GM23248 (cell line): ENCODE measurements around the gene OR9Q1. TPM values are rescaled to one million over a fixed set of nuclear protein-coding genes. Genes with fewer than 3 reads are reported as not detected.
"Not testable (repeated sequence)": the region's sequence is repeated elsewhere in the genome, so short reads cannot be mapped to it uniquely, and the experiment has no call there.

Experiments used
- DNase-seq: peaks from one replicate; pipeline ENCODE4 v3.0.0-alpha.2; 2015
- H2AFZ ChIP-seq: fragments of 200-600 bp; sonication (generic); 2 replicates; pipeline ENCODE4 v1.6.1; 2016; ENCODE audit warnings: antibody characterized with exemption
- H3F3A ChIP-seq: fragments of 200-600 bp; sonication (generic); 2 replicates; pipeline ENCODE4 v1.6.1; 2016; ENCODE audit warnings: mild to moderate bottlenecking, antibody characterized with exemption, mixed run types; ENCODE audit not compliant: insufficient read depth
- H3K27ac ChIP-seq: fragments of 200-600 bp; sonication (generic); 2 replicates; pipeline ENCODE4 v1.5.1; 2016; ENCODE audit warnings: mild to moderate bottlenecking
- H3K27me3 ChIP-seq: fragments of 200-600 bp; sonication (generic); replicated peaks from 2 replicates; pipeline ENCODE4 v1.6.1; 2016; ENCODE audit warnings: mild to moderate bottlenecking; ENCODE audit not compliant: insufficient read depth
- H3K36me3 ChIP-seq: fragments of 200-600 bp; sonication (generic); 2 replicates; pipeline ENCODE4 v1.6.1; 2016; ENCODE audit warnings: low read depth, mild to moderate bottlenecking
- H3K4me1 ChIP-seq: fragments of 200-600 bp; sonication (generic); 2 replicates; pipeline ENCODE4 v1.6.1; 2016; ENCODE audit warnings: mild to moderate bottlenecking; ENCODE audit not compliant: insufficient read depth
- H3K4me2 ChIP-seq: fragments of 200-600 bp; sonication (generic); one replicate; pipeline ENCODE4 v1.6.1; 2016; ENCODE audit warnings: mild to moderate bottlenecking; ENCODE audit not compliant: unreplicated experiment
- H3K4me3 ChIP-seq: fragments of 200-600 bp; sonication (generic); 2 replicates; pipeline ENCODE4 v1.5.1; 2016; ENCODE audit warnings: mild to moderate bottlenecking
- H3K79me2 ChIP-seq: fragments of 200-600 bp; sonication (generic); 2 replicates; pipeline ENCODE4 v1.6.1; 2016; ENCODE audit warnings: mild to moderate bottlenecking; ENCODE audit not compliant: insufficient read depth
- H3K9ac ChIP-seq: fragments of 200-600 bp; sonication (generic); 2 replicates; pipeline ENCODE4 v1.6.1; 2016; ENCODE audit warnings: mild to moderate bottlenecking
- H3K9me2 ChIP-seq: fragments of 200-600 bp; sonication (generic); 2 replicates; pipeline ENCODE4 v1.6.1; 2016; ENCODE audit warnings: mixed run types, mild to moderate bottlenecking, moderate library complexity; ENCODE audit not compliant: insufficient read depth
- H3K9me3 ChIP-seq: fragments of 200-600 bp; sonication (generic); one replicate; pipeline ENCODE4 v1.6.1; 2017; ENCODE audit warnings: low read depth
- H4K20me1 ChIP-seq: fragments of 200-600 bp; sonication (generic); 2 replicates; pipeline ENCODE4 v1.6.0; 2016; ENCODE audit not compliant: insufficient read depth
- EZH2 ChIP-seq: fragments of 200-600 bp; sonication (generic); IDR thresholded peaks from 2 replicates; pipeline ENCODE4 v1.6.1; 2018; ENCODE audit warnings: antibody characterized with exemption, mild to moderate bottlenecking; ENCODE audit not compliant: insufficient read depth, poor library complexity, severe bottlenecking
- EZH2phosphoT487 ChIP-seq: fragments of 200-600 bp; sonication (generic); IDR thresholded peaks from 2 replicates; pipeline ENCODE4 v1.6.1; 2018; ENCODE audit warnings: antibody characterized with exemption, moderate library complexity, mild to moderate bottlenecking, low read depth; ENCODE audit not compliant: insufficient read depth
- WGBS, 2 experiments: methylation state at CpG; one replicate each; pipeline ENCODE4 v1.1.6; 2015 to 2017; ENCODE audit warnings: low lambda C conversion rate in 2 of 2, low coverage in 1 of 2; ENCODE audit errors: missing lambda C conversion rate in 2 of 2; 5-methylcytosine and 5-hydroxymethylcytosine counted together
- in situ Hi-C: fragments of 300-500 bp; cut with MboI; formaldehyde crosslinking; loops from 2 replicates; pipeline ENCODE4 v1.15.0; 2020
- polyA plus RNA-seq: library from polyadenylated mRNA; unstranded; fragments of >200 nt; fragmentation: Nextera tagmentation; extraction: Ambion mirVana; gene quantifications from 2 replicates; pipeline ENCODE4 v1.2.1, GENCODE V29; 2016
- total RNA-seq: library from RNA; depleted of rRNA; stranded (reverse); fragments of >200 nt; shearing (Covaris generic); gene quantifications from 2 replicates; pipeline ENCODE4 v1.2.3, GENCODE V29; 2014

OR9Q1 gene
- total and polyA plus RNA-seq, 2 experiments from 2014 or later: not detected

DNA sequence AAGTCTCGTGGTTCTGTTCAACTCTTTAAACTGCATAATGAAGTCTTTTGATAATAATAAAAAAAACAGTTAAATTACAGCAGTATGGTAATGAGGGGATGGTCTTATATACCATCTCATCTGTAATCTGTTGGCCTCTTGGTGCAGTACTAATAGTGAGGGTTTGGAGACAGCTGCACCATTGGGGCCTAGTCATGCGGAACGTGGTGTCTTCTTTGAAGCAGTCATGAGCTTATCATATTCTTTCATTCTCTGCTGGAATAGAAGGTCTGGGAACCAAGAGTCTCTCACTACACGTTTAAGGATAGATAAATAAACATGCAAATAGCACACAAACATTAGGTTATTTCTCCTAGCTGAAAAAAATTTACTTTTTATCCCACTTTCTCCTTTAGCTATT is 40.9 kb upstream of the OR9Q1 start:
- WGBS, 2 experiments: 9 to 16% methylated on average over 4 of the region's 4 CpGs
- no peak for DNase-seq
- Histone ChIP-seq H3K9me3 (no peaks in the 10 kb centered on the region), H2AFZ (no peak overlapping the region), H3K79me2 (no peaks in the 10 kb centered on the region), H3K36me3 (no peaks in the 10 kb centered on the region), H3K27me3 (peaks cover 24% of the 10 kb centered on the region; the same call in 1 of the 2 replicates), H3K4me1 (no peaks in the 10 kb centered on the region), H3K9ac (no peak overlapping the region), H3K4me2 (no peak overlapping the region), H4K20me1 (no peaks in the 10 kb centered on the region), H3F3A (no peaks in the 10 kb centered on the region), H3K9me2 (peaks cover 4% of the 10 kb centered on the region; the same call in 1 of the 2 replicates), H3K4me3 (no peak overlapping the region), H3K27ac (no peak overlapping the region)
- in situ Hi-C loops: no loop called here
- TF ChIP-seq EZH2phosphoT487 (no peak), EZH2 (no peak)

DNA sequence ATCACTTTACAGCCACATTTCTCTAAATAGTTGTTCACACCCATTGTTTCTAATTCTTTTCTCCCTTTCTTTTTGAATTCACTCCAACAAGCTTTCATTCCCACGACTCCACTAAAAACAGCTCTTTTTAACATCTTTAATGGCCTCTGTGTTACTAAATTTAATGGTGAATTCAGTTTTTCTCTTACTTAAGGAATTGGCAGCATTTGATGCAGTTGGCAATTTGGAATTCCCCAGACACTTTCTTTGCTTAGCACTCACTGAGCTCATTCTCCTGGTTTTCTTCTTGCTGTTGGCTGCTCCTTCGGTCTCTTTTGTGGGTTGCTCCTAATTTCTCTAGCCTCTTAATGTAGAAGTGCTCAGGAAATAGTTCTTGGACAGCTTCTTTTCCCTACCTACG is 40.5 kb upstream of the OR9Q1 start:
- Histone ChIP-seq H3K27me3 (peaks cover 24% of the 10 kb centered on the region; the same call in 1 of the 2 replicates), H3K4me3 (no peak overlapping the region), H2AFZ (no peak overlapping the region), H4K20me1 (no peaks in the 10 kb centered on the region), H3K4me2 (no peak overlapping the region), H3K4me1 (no peaks in the 10 kb centered on the region), H3K9ac (no peak overlapping the region), H3K9me3 (no peaks in the 10 kb centered on the region), H3K27ac (no peak overlapping the region), H3F3A (no peaks in the 10 kb centered on the region), H3K36me3 (no peaks in the 10 kb centered on the region), H3K9me2 (peaks cover 4% of the 10 kb centered on the region; the same call in 1 of the 2 replicates), H3K79me2 (no peaks in the 10 kb centered on the region)
- 23 to 26% methylated on average over 3 of the region's 3 CpGs for WGBS, 2 experiments
- DNase-seq: no peak
- TF ChIP-seq EZH2phosphoT487 (no peak), EZH2 (no peak)
- in situ Hi-C loops: no loop called here

DNA sequence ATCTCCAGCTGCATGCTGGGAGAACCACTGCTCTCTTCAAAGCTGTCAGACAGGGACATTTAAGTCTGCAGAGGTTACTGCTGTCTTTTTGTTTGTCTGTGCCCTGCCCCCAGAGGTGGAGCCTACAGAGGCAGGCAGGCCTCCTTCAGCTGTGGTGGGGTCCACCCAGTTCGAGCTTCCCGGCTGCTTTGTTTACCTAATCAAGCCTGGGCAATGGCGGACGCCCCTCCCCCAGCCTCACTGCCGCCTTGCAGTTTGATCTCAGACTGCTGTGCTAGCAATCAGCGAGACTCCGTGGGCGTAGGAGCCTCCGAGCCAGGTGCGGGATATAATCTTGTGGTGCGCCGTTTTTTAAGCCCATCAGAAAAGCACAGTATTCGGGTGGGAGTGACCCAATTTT is 24.2 kb upstream of the OR9Q1 start:
- H3K9me2 ChIP-seq, H3K27ac ChIP-seq, H3K4me2 ChIP-seq, H4K20me1 ChIP-seq, H3K79me2 ChIP-seq, H2AFZ ChIP-seq, H3F3A ChIP-seq, DNase-seq, H3K36me3 ChIP-seq, H3K4me3 ChIP-seq, H3K27me3 ChIP-seq, H3K4me1 ChIP-seq, in situ Hi-C loops, H3K9me3 ChIP-seq, H3K9ac ChIP-seq: not testable (repeated sequence)
- 38 to 54% methylated on average over 12 to 13 of the region's 13 CpGs for WGBS, 2 experiments

DNA sequence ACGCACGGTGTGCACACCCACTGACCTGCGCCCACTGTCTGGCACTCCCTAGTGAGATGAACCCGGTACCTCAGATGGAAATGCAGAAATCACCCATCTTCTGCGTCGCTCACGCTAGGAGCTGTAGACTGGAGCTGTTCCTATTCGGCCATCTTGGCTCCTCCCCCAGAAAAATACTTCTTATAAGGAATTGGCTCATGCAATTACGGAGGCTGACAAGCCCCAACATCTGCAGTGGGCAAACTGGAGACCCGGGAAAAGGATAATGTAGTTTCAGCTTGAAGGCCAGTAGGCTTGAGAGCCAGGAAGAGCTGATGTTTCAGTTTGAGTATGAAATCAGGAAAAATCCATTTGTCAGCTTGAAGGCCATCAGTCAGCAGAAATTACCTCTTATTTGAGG is 23.7 kb upstream of the OR9Q1 start:
- H3K4me3 ChIP-seq, H3K27me3 ChIP-seq, H3K79me2 ChIP-seq, H2AFZ ChIP-seq, H4K20me1 ChIP-seq, H3K9me2 ChIP-seq, in situ Hi-C loops, H3K4me1 ChIP-seq, H3K27ac ChIP-seq, H3K4me2 ChIP-seq, H3K9ac ChIP-seq, H3K36me3 ChIP-seq, H3F3A ChIP-seq, H3K9me3 ChIP-seq, DNase-seq: not testable (repeated sequence)
- WGBS, 2 experiments: 59 to 67% methylated on average over 5 to 10 of the region's 10 CpGs

DNA sequence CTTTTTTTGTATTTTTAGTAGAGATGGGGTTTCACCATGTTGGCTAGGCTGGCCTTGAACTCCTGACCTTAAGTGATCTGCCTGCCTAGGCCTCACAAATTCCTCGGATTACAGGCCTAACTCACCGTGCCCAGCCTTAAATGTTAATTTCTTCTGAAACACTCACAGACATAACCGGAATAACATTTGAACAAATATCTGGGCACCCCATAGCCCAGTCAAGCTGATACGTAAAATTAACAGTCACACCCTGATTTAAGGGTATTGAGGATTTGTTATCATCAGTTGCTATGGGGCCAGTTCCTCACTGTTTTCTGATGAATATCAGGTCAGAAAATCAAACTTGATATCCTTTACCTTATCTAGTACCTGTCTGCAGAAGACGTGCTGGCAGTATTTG is 23.0 kb upstream of the OR9Q1 start:
- Histone ChIP-seq H3K4me3 (no peak overlapping the region), H3K27ac (no peak overlapping the region), H4K20me1 (no peaks in the 10 kb centered on the region), H3K9me2 (no peaks in the 10 kb centered on the region), H3K79me2 (no peaks in the 10 kb centered on the region), H3K27me3 (no peaks in the 10 kb centered on the region), H3K9me3 (no peaks in the 10 kb centered on the region), H3K36me3 (no peaks in the 10 kb centered on the region), H3F3A (no peaks in the 10 kb centered on the region), H3K4me2 (no peak overlapping the region), H3K4me1 (0 out of 2 replicates have a peak, but pooled peaks cover 11% of the 10 kb centered on the region), H3K9ac (no peak overlapping the region), H2AFZ (no peak overlapping the region)
- WGBS, 2 experiments: 44 to 59% methylated on average over 5 of the region's 5 CpGs
- TF ChIP-seq EZH2 (no peak), EZH2phosphoT487 (no peak)
- DNase-seq: no peak
- in situ Hi-C loops: no loop called here
